ENCODE measurements around the gene KRTAP4-6. TPM values are rescaled to one million over a fixed set of nuclear protein-coding genes. Genes with fewer than 3 reads are reported as not detected.

The KRTAP4-6 gene
- not detected in 5 replicates for total RNA-seq (2022; extraction: Qiagen RNA extraction)

DNA sequence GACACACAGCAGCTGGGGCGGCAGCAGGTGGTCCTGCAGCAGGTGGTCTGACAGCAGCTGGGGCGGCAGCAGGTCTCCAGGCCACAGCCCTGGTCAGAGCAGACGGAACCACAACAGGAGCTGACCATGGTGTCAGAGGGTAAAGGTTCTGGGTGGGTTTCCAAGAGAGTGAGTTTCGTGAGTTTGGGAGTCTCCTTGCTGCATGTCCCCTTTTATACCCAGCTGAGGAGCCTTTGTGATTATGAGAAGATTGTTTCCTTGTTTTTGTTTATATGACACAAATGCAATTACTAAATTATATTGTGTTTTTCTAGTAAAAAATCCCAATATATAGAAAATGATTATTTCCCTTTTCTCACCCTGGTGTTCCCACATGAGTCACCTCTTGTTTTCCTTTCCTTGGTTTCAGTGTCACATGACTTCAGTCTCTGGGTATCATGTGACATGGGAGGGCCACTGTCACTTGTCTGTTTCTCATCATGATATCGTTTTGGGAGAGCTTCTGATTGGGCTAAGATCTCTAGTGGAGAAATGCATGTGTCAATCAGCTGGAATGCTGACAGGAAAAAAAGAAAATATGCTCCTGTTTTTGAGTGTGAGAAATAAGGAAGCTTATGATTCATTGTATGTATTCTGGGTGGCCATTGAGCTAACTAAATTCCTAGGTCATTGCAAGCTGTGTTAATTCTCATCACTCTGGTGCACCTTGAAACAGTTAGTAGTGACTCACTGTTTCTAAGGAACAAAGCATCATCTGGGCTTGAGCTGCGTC is at the start of gene KRTAP4-6:
Gene KRTAP4-6, minus strand, starts transcription at position 185 of the 772 bp plus-strand sequence. Its CDS starts 57 bp downstream, at position 128.

DNA sequence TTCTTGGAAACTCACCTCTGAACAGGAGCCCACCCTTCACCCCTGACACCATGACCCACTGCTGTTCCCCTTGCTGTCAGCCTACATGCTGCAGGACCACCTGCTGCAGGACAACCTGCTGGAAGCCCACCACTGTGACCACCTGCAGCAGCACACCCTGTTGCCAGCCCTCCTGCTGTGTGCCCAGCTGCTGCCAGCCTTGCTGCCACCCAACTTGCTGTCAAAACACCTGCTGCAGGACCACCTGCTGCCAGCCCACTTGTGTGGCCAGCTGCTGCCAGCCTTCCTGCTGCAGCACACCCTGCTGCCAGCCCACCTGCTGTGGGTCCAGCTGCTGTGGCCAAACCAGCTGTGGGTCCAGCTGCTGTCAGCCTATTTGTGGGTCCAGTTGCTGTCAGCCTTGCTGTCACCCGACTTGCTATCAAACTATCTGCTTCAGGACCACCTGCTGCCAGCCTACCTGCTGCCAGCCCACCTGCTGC is 49.5 kb upstream of the KRTAP4-6 start, which contains the start of gene KRTAP9-1:
Gene KRTAP9-1, plus strand, starts transcription at position 51 of the 482 bp plus-strand sequence. Its CDS starts 0 bp downstream, at position 51.

DNA sequence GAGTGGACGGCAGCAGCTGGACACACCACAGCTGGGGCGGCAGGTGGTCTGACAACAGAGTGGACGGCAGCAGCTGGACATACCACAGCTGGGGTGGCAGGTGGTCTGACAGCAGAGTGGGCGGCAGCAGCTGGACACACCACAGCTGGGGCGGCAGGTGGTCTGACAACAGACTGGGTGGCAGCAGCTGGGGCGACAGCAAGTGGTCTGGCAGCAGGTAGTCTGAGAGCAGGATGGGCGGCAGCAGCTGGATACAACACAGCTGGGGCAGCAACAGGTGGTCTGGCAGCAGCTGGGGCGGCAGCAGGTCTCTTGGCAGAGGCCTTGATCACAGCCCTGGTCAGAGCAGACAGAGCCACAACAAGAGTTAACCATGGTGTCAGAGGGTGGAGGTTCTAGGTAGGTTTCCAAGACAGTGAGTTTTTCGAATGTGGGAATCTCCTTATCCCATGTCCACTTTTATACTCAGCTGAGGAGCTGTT is 44.2 kb upstream of the KRTAP4-6 start, which contains the start of gene KRTAP4-1:
Gene KRTAP4-1, minus strand, starts transcription at position 432 of the 482 bp plus-strand sequence. Its CDS starts 57 bp downstream, at position 375.

DNA sequence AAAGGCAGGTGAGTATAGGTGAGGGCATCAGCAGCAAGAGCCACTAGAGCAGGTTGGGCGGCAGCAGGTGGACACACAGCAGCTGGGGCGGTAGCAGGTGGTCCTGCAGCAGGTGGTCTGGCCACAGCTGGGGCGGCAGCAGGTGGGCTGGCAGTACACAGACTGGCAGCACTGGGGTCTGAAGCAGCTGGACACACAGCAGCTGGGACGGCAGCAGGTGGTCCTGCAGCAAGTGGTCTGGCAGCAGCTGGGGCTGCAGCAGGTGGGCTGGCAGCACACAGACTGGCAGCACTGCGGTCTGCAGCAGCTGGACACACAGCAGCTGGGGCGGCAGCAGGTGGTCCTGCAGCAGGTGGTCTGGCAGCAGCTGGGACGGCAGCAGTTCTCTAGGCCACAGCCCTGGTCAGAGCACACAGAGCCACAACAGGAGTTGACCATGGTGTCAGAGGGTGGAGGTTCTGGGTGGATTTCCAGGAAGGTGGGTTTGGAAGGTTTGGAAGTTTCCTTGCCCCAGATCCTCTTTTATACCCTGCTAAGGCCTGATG is 37.5 kb upstream of the KRTAP4-6 start, which contains the start of gene KRTAP4-2:
Gene KRTAP4-2, minus strand, starts transcription at position 495 of the 545 bp plus-strand sequence. Its CDS starts 57 bp downstream, at position 438.

DNA sequence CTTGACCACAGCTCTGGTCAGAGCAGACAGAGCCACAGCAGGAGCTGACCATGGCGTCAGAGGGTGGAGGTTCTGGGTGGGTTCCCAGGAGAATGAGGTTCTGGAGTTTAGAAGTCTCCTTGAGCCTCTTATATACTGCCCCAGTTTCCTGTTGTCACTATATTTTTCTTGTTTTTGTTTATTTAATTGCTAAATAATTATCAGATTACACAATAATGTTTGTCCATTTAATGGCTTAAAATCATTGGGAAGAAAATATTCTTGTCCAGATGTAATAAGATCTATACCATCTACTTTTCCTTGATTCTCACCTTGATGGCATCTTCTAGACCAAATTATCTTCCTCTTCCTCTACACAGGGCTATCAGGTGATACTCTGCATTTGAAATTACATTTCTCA is 27.8 kb upstream of the KRTAP4-6 start, which contains the start of gene KRTAP4-3:
Gene KRTAP4-3, minus strand, starts transcription at position 101 of the 400 bp plus-strand sequence. Its CDS starts 49 bp downstream, at position 52.

DNA sequence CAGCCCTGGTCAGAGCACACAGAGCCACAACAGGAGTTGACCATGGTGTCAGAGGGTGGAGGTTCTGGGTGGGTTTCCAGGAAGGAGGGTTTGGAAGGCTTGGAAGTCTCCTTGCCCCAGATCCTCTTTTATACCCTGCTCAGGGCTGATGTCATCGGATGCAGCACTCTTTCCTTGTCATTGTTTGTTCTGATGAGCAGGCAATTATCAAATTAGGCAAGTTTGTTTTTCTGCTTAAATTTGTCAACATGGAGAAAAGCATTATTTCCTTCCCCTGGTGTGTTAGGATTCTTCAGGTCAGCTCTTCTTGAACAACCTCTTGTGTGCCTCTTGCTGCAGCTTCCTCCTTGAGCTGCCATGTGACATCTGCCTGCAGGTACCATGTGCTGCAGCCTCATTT is 20.3 kb upstream of the KRTAP4-6 start, which contains the start of gene KRTAP4-4:
Gene KRTAP4-4, minus strand, starts transcription at position 101 of the 400 bp plus-strand sequence. Its CDS starts 57 bp downstream, at position 44.

DNA sequence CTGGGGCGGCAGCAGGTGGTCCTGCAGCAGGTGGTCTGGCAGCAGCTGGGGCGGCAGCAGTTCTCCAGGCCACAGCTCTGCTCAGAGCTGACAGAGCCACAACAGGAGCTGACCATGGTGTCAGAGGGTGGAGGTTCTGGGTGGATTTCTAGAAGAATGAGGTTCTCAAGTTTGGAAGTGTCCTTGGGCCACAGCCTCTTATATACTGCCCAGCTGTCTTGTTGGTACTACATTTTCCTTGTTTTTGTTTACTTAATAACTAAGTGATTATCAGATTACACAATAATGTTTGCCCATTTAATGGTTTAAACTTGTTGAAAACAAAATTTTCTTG is 9.3 kb upstream of the KRTAP4-6 start, which contains the start of gene KRTAP4-5:
Gene KRTAP4-5, minus strand, starts transcription at position 174 of the 334 bp plus-strand sequence. Its CDS starts 58 bp downstream, at position 116.

DNA sequence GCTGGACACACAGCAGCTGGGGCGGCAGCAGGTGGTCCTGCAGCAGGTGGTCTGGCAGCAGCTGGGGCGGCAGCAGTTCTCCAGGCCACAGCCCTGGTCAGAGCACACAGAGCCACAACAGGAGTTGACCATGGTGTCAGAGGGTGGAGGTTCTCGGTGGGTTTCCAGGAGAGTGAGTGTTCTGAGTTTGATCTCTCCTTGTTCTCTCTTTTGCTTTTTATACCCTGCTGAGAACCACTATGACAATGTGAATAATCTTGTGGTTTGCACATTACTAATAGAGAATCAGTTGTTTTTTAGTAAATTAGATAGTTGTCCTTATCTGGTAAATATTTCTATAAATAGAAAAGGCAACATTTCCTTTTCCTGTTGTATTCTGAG is 16.4 kb downstream of the KRTAP4-6 start, which contains the start of gene KRTAP4-12:
Gene KRTAP4-12, minus strand, starts transcription at position 192 of the 381 bp plus-strand sequence. Its CDS starts 60 bp downstream, at position 132.

DNA sequence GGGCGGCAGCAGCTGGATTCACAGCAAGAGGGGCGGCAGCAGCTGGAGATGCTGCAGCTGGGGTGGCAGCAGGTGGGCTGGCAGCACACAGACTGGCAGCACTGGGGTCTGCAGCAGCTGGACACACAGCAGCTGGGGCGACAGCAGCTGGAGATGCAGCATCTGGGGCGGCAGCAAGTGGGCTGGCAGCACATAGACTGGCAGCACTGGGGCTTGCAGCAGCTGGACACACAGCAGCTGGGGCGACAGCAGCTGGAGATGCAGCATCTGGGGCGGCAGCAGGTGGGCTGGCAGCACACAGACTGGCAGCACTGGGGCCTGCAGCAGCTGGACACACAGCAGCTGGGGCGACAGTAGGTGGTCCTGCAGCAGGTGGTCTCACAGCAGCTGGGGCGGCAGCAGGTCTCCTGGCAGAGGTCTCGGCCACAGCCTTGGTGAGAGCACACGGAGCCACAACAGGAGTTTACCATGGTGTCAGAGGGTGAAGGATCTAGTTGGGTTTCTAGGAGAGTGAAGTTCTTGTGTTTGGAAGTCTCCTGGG is 22.4 kb downstream of the KRTAP4-6 start, which contains the start of gene KRTAP4-11:
Gene KRTAP4-11, minus strand, starts transcription at position 528 of the 541 bp plus-strand sequence. Its CDS starts 58 bp downstream, at position 470.

DNA sequence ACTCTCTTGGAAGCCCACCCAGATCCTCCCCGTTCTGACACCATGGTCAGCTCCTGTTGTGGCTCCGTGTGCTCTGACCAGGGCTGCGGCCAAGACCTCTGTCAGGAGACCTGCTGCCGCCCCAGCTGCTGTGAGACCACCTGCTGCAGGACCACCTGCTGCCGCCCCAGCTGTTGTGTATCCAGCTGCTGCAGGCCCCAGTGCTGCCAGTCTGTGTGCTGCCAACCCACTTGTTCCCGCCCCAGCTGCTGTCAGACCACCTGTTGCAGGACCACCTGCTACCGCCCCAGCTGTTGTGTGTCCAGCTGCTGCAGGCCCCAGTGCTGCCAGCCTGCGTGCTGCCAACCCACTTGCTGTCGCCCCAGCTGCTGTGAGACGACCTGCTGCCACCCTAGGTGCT is 35.0 kb downstream of the KRTAP4-6 start, which contains the start of gene KRTAP4-9:
Gene KRTAP4-9, plus strand, starts transcription at position 43 of the 400 bp plus-strand sequence. Its CDS starts 0 bp downstream, at position 43.

DNA sequence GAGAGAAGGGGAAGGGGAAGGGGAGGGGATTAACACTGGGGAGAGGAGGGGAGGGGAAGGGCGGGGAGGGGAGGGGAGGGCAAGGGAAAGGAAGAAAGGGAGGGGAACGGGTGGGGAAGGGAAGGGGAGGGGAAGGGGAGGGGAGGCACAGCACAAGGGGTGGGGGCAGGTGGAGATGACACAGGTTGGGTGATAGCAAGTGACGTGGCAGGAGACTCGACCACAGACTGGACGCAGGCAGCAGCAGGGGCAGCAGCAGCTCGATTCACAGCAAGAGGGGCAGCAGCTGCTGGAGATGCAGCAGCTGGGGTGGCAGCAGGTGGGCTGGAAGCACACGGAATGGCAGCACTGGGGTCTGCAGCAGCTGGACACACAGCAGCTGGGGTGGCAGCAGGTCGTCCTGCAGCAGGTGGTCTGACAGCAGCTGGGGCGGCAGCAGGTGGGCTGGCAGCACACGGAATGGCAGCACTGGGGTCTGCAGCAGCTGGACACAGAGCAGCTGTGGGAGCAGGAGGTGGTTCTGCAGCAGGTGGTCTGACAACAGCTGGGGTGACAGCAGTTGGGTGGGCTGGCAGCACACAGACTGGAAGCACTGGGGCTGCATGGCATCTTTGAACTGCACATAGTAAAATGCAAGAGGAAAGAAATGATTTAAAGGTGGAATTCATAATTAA is 38.6 kb downstream of the KRTAP4-6 start, which contains the start of gene KRTAP4-16:
Gene KRTAP4-16, minus strand, starts transcription at position 624 of the 674 bp plus-strand sequence. Its CDS starts 0 bp downstream, at position 624.

DNA sequence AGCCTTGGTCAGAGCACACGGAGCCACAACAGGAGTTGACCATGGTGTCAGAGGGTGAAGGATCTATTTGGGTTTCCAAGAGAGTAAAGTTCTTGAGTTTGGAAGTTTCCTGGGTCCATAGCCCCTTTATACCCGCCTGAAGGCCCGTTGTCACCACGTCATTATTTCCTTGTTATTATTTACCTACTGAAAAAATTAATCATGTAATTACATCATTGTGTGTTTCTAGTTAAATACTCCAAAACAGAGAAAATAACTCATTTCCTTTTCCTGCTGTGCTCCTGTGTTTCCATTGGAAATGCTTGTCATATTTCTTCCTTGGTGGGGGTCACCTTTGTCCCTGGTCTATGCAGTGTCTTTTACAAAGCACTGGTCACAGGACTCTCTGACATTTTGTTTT is 42.3 kb downstream of the KRTAP4-6 start, which contains the start of gene KRTAP4-8:
Gene KRTAP4-8, minus strand, starts transcription at position 101 of the 400 bp plus-strand sequence. Its CDS starts 58 bp downstream, at position 43.

Other genes with a start within 250 kb of the KRTAP4-6 start
- 0.08 to 0.29 TPM (median 0.11 TPM) in 4 of 5 replicates, not detected in the other for gene KRT23, start 202.9 kb downstream of the KRTAP4-6 start, total RNA-seq (2022; extraction: Qiagen RNA extraction)
- not detected in 5 replicates for gene KRT39, start 173.6 kb downstream of the KRTAP4-6 start, total RNA-seq (2022; extraction: Qiagen RNA extraction)
- gene KRT40, start 156.2 kb downstream of the KRTAP4-6 start, total RNA-seq (2022; extraction: Qiagen RNA extraction) = not detected in 5 replicates
- not detected in 5 replicates for gene KRTAP3-3, start 146.4 kb downstream of the KRTAP4-6 start, total RNA-seq (2022; extraction: Qiagen RNA extraction)
- 0.26 to 0.44 TPM (median 0.29 TPM) in 5 replicates for gene KRTAP3-2, start 140.6 kb downstream of the KRTAP4-6 start, total RNA-seq (2022; extraction: Qiagen RNA extraction)
- gene KRTAP3-1, start 131.4 kb downstream of the KRTAP4-6 start, total RNA-seq (2022; extraction: Qiagen RNA extraction) = 0.24 TPM in 1 of 5 replicates, not detected in the others
- gene KRTAP1-5, start 113.3 kb downstream of the KRTAP4-6 start, total RNA-seq (2022; extraction: Qiagen RNA extraction) = not detected in 5 replicates
- not detected in 5 replicates for gene KRTAP1-4, start 110.3 kb downstream of the KRTAP4-6 start, total RNA-seq (2022; extraction: Qiagen RNA extraction)
- gene KRTAP1-3, start 105.7 kb downstream of the KRTAP4-6 start, total RNA-seq (2022; extraction: Qiagen RNA extraction) = not detected in 5 replicates
- gene KRTAP1-1, start 99.1 kb downstream of the KRTAP4-6 start, total RNA-seq (2022; extraction: Qiagen RNA extraction) = not detected in 5 replicates
- not detected in 5 replicates for gene KRTAP2-1, start 93.2 kb downstream of the KRTAP4-6 start, total RNA-seq (2022; extraction: Qiagen RNA extraction)
- gene KRTAP2-2, start 85.3 kb downstream of the KRTAP4-6 start, total RNA-seq (2022; extraction: Qiagen RNA extraction) = not detected in 5 replicates
- gene KRTAP2-3, start 80.4 kb downstream of the KRTAP4-6 start, total RNA-seq (2022; extraction: Qiagen RNA extraction) = 0.20 to 0.22 TPM in 2 of 5 replicates, not detected in the others
- not detected in 5 replicates for gene KRTAP2-4, start 74.7 kb downstream of the KRTAP4-6 start, total RNA-seq (2022; extraction: Qiagen RNA extraction)
- not detected in 5 replicates for gene KRTAP4-7, start 56.4 kb downstream of the KRTAP4-6 start, total RNA-seq (2022; extraction: Qiagen RNA extraction)
- not detected in 5 replicates for gene KRTAP4-8, start 42.4 kb downstream of the KRTAP4-6 start, total RNA-seq (2022; extraction: Qiagen RNA extraction)
- not detected in 5 replicates for gene KRTAP4-16, start 38.3 kb downstream of the KRTAP4-6 start, total RNA-seq (2022; extraction: Qiagen RNA extraction)
- not detected in 5 replicates for gene KRTAP4-9, start 35.2 kb downstream of the KRTAP4-6 start, total RNA-seq (2022; extraction: Qiagen RNA extraction)
- not detected in 5 replicates for gene KRTAP4-11, start 22.2 kb downstream of the KRTAP4-6 start, total RNA-seq (2022; extraction: Qiagen RNA extraction)
- not detected in 5 replicates for gene KRTAP4-12, start 16.4 kb downstream of the KRTAP4-6 start, total RNA-seq (2022; extraction: Qiagen RNA extraction)
- gene KRTAP4-5, start 9.3 kb upstream of the KRTAP4-6 start, total RNA-seq (2022; extraction: Qiagen RNA extraction) = not detected in 5 replicates
- gene KRTAP4-4, start 20.2 kb upstream of the KRTAP4-6 start, total RNA-seq (2022; extraction: Qiagen RNA extraction) = not detected in 5 replicates
- gene KRTAP4-3, start 27.7 kb upstream of the KRTAP4-6 start, total RNA-seq (2022; extraction: Qiagen RNA extraction) = not detected in 5 replicates
- not detected in 5 replicates for gene KRTAP4-2, start 37.7 kb upstream of the KRTAP4-6 start, total RNA-seq (2022; extraction: Qiagen RNA extraction)
- 0.10 to 0.29 TPM (median 0.16 TPM) in 3 of 5 replicates, not detected in the others for gene KRTAP4-1, start 44.4 kb upstream of the KRTAP4-6 start, total RNA-seq (2022; extraction: Qiagen RNA extraction)
- not detected in 5 replicates for gene KRTAP9-1, start 49.3 kb upstream of the KRTAP4-6 start, total RNA-seq (2022; extraction: Qiagen RNA extraction)
- gene KRTAP9-2, start 86.1 kb upstream of the KRTAP4-6 start, total RNA-seq (2022; extraction: Qiagen RNA extraction) = not detected in 5 replicates
- gene KRTAP9-3, start 91.9 kb upstream of the KRTAP4-6 start, total RNA-seq (2022; extraction: Qiagen RNA extraction) = not detected in 5 replicates
- gene KRTAP9-8, start 97.5 kb upstream of the KRTAP4-6 start, total RNA-seq (2022; extraction: Qiagen RNA extraction) = not detected in 5 replicates
- not detected in 5 replicates for gene KRTAP9-4, start 109.1 kb upstream of the KRTAP4-6 start, total RNA-seq (2022; extraction: Qiagen RNA extraction)
- gene KRTAP9-9, start 114.8 kb upstream of the KRTAP4-6 start, total RNA-seq (2022; extraction: Qiagen RNA extraction) = not detected in 5 replicates
- not detected in 5 replicates for gene KRTAP9-6, start 124.8 kb upstream of the KRTAP4-6 start, total RNA-seq (2022; extraction: Qiagen RNA extraction)
- not detected in 5 replicates for gene KRTAP9-7, start 135.2 kb upstream of the KRTAP4-6 start, total RNA-seq (2022; extraction: Qiagen RNA extraction)
- not detected in 5 replicates for gene KRTAP29-1, start 162.3 kb upstream of the KRTAP4-6 start, total RNA-seq (2022; extraction: Qiagen RNA extraction)
- gene KRTAP16-1, start 168.8 kb upstream of the KRTAP4-6 start, total RNA-seq (2022; extraction: Qiagen RNA extraction) = not detected in 5 replicates
- not detected in 5 replicates for gene KRTAP17-1, start 175.2 kb upstream of the KRTAP4-6 start, total RNA-seq (2022; extraction: Qiagen RNA extraction)
- not detected in 5 replicates for gene KRT33A, start 210.3 kb upstream of the KRTAP4-6 start, total RNA-seq (2022; extraction: Qiagen RNA extraction)
- not detected in 5 replicates for gene KRT33B, start 229.3 kb upstream of the KRTAP4-6 start, total RNA-seq (2022; extraction: Qiagen RNA extraction)
- 0.22 to 0.52 TPM (median 0.46 TPM) in 5 replicates for gene KRT34, start 241.8 kb upstream of the KRTAP4-6 start, total RNA-seq (2022; extraction: Qiagen RNA extraction)